GM12878 (cell line): ENCODE data around the gene CACNG8. TPM values are rescaled to one million over a fixed set of nuclear protein-coding genes. Genes with fewer than 3 reads are reported as not detected.

Experiments used
- ATAC-seq: fragments of 200-7000 bp; cut with Tn5 transposase; 3 replicates; pipeline ENCODE4 v1.9.1; 2020; ENCODE audit warnings: mild to moderate bottlenecking, moderate library complexity
- BruUV-seq: library from RNA; stranded (reverse); fragments of 400-500 nt; replicated peaks from 2 replicates; lab custom pipeline; 2021; lab: Mats Ljungman, UMichigan
- CTCF ChIA-PET: fragments of 300-600 bp; sonication (Branson Sonifier 250); formaldehyde crosslinking; extraction: SDS; loops from one replicate; lab custom pipeline; 2021; ENCODE audit warnings: inconsistent platforms; lab: Yijun Ruan, JAX
- POLR2A ChIA-PET: fragments of 350-600 bp; formaldehyde crosslinking; extraction: SDS; loops from one replicate; lab custom pipeline; 2021; ENCODE audit warnings: inconsistent platforms; lab: Charles Lee
- RAD21 ChIA-PET: fragments of 300-600 bp; sonication (Branson Sonifier 250); formaldehyde crosslinking; loops from one replicate; lab custom pipeline; 2023; ENCODE audit warnings: antibody characterized with exemption; ENCODE audit not compliant: unreplicated experiment; lab: Charles Lee
- SMC1A ChIA-PET: fragments of 300-600 bp; sonication (Branson Sonifier 250); formaldehyde crosslinking; loops from one replicate; lab custom pipeline; 2023; ENCODE audit not compliant: unreplicated experiment, uncharacterized antibody; lab: Charles Lee
- DNase-seq: peaks from one replicate; pipeline ENCODE4 v3.0.0-alpha.2; 2011; ENCODE audit warnings: low read depth, low spot score
- FAIRE-seq: peaks from 3 replicates; lab custom pipeline; 2011; peaks lifted over from hg19 to GRCh38; lab: Jason Lieb, UNC
- H2AFZ ChIP-seq: 2 replicates; pipeline ENCODE4 v1.6.0; 2011; ENCODE audit warnings: low read depth, low read length, control low read depth; ENCODE audit not compliant: control insufficient read depth
- H3K27ac ChIP-seq: 2 replicates; pipeline ENCODE4 v1.5.1; 2011; ENCODE audit warnings: control low read depth; ENCODE audit not compliant: control insufficient read depth, insufficient read depth
- H3K27me3 ChIP-seq, 2 experiments: replicated peaks in 1 of 2; 2 replicates each; pipeline versions ENCODE4 v1.6.0 to v1.6.1; 2011; ENCODE audit warnings: low read length in 1 of 2; ENCODE audit not compliant: control insufficient read depth in 2 of 2, insufficient read depth in 2 of 2
- H3K36me3 ChIP-seq, 2 experiments: 2 replicates each; pipeline ENCODE4 v1.5.1; 2011; ENCODE audit warnings: low read length in 1 of 2; ENCODE audit not compliant: control insufficient read depth in 2 of 2, insufficient read depth in 2 of 2
- H3K4me1 ChIP-seq: 2 replicates; pipeline ENCODE4 v1.6.1; 2011; ENCODE audit warnings: mild to moderate bottlenecking, low read length, moderate library complexity, mixed read lengths; ENCODE audit not compliant: control insufficient read depth, insufficient read depth
- H3K4me2 ChIP-seq: 2 replicates; pipeline ENCODE4 v1.6.0; 2011; ENCODE audit warnings: control low read depth; ENCODE audit not compliant: control insufficient read depth, insufficient read depth
- H3K4me3 ChIP-seq: fragments of 200-600 bp; sonication (generic); 2 replicates; pipeline ENCODE4 v1.5.1; 2016
- H3K79me2 ChIP-seq: 2 replicates; pipeline ENCODE4 v1.6.0; 2011; ENCODE audit warnings: low read length; ENCODE audit not compliant: control insufficient read depth, insufficient read depth
- H3K9ac ChIP-seq: 2 replicates; pipeline ENCODE4 v1.8.0; 2011; ENCODE audit warnings: low read length, control low read depth, mixed read lengths; ENCODE audit not compliant: control insufficient read depth, insufficient read depth
- H3K9me3 ChIP-seq: replicated peaks from 3 replicates; pipeline ENCODE4 v1.5.1; 2011; ENCODE audit warnings: mild to moderate bottlenecking, low read length; ENCODE audit not compliant: control insufficient read depth, insufficient read depth
- H4K20me1 ChIP-seq: 2 replicates; pipeline ENCODE4 v1.6.0; 2011; ENCODE audit not compliant: control insufficient read depth, insufficient read depth
- ATF2 ChIP-seq: IDR thresholded peaks from 2 replicates; pipeline ENCODE4 v1.6.1; 2012; ENCODE audit warnings: low read length, inconsistent platforms
- ATF7 ChIP-seq: fragments of 450-650 bp; IDR thresholded peaks from 2 replicates; pipeline ENCODE4 v1.6.1; 2016; ENCODE audit warnings: low read depth, mild to moderate bottlenecking
- CHD2 ChIP-seq: IDR thresholded peaks from 2 replicates; pipeline ENCODE4 v1.6.1; 2011; ENCODE audit warnings: low read depth, low read length, improper control_type of control experiment, borderline replicate concordance
- CHD4 ChIP-seq: fragments of 200-600 bp; sonication (generic); IDR thresholded peaks from 2 replicates; pipeline ENCODE4 v1.6.1; 2016; ENCODE audit warnings: mild to moderate bottlenecking
- EP300 ChIP-seq, 2 experiments: fragments of 150-350 bp in 1 of 2; IDR thresholded peaks; 2 replicates each; pipeline ENCODE4 v1.6.1; 2011 to 2012; ENCODE audit warnings: low read depth in 2 of 2, low read length in 2 of 2, borderline replicate concordance in 1 of 2, improper control_type of control experiment in 1 of 2, inconsistent platforms in 1 of 2; ENCODE audit not compliant: control insufficient read depth in 1 of 2
- ESRRA ChIP-seq: IDR thresholded peaks from 2 replicates; pipeline ENCODE4 v1.6.1; 2012; ENCODE audit warnings: mild to moderate bottlenecking, low read length, improper control_type of control experiment
- EZH2 ChIP-seq: IDR thresholded peaks from 2 replicates; pipeline ENCODE4 v1.6.1; 2012; ENCODE audit warnings: low read depth, mild to moderate bottlenecking, control low read depth, inconsistent platforms, low read length, borderline replicate concordance; ENCODE audit not compliant: control insufficient read depth
- FOXM1 ChIP-seq: IDR thresholded peaks from 2 replicates; pipeline ENCODE4 v1.6.1; 2012; ENCODE audit warnings: low read depth, mild to moderate bottlenecking, inconsistent platforms, low read length, moderate library complexity
- GABPA ChIP-seq: IDR thresholded peaks from 2 replicates; pipeline ENCODE4 v1.6.1; 2014; ENCODE audit warnings: antibody characterized with exemption, low read depth, mild to moderate bottlenecking, inconsistent platforms
- HSF1 ChIP-seq: fragments of 150-350 bp; IDR thresholded peaks from 2 replicates; pipeline ENCODE4 v1.6.1; 2014; ENCODE audit warnings: mild to moderate bottlenecking, low read depth, low read length
- PAX5 ChIP-seq: IDR thresholded peaks from 2 replicates; pipeline ENCODE4 v1.6.1; 2011; ENCODE audit warnings: low read depth, low read length, borderline replicate concordance
- PML ChIP-seq: IDR thresholded peaks from 2 replicates; pipeline ENCODE4 v1.6.1; 2012; ENCODE audit warnings: low read length, inconsistent platforms
- POU2F2 ChIP-seq: IDR thresholded peaks from 3 replicates; pipeline ENCODE4 v1.6.1; 2011; ENCODE audit warnings: low read depth, mild to moderate bottlenecking, low read length, borderline replicate concordance
- SMARCA5 ChIP-seq: fragments of 450-650 bp; IDR thresholded peaks from 2 replicates; pipeline ENCODE4 v1.6.1; 2017; ENCODE audit warnings: mild to moderate bottlenecking
- SPI1 ChIP-seq: IDR thresholded peaks from 2 replicates; pipeline ENCODE4 v1.6.1; 2011; ENCODE audit warnings: low read depth, mild to moderate bottlenecking, low read length, moderate library complexity, borderline replicate concordance; ENCODE audit not compliant: insufficient read depth
- ZNF622 ChIP-seq: fragments of 450-650 bp; IDR thresholded peaks from 2 replicates; pipeline ENCODE4 v1.6.1; 2017; ENCODE audit warnings: mild to moderate bottlenecking, inconsistent platforms
- ZNF687 ChIP-seq: fragments of 450-650 bp; IDR thresholded peaks from 2 replicates; pipeline ENCODE4 v1.6.1; 2017; ENCODE audit warnings: mild to moderate bottlenecking, moderate library complexity
- ZSCAN29 ChIP-seq: fragments of 450-650 bp; IDR thresholded peaks from 2 replicates; pipeline ENCODE4 v1.6.1; 2017; ENCODE audit warnings: mild to moderate bottlenecking, moderate library complexity
- WGBS: methylation state at CpG from one replicate; pipeline ENCODE4 v1.1.6; 2016; ENCODE audit warnings: low lambda C conversion rate; ENCODE audit not compliant: insufficient replicate concordance, insufficient coverage; ENCODE audit errors: missing lambda C conversion rate; 5-methylcytosine and 5-hydroxymethylcytosine counted together
- in situ Hi-C: fragments of 300-500 bp; cut with MboI; formaldehyde crosslinking; loops from 9 replicates; pipeline ENCODE4 v1.14.3; 2018; ENCODE audit warnings: mixed read lengths
- intact Hi-C: fragments of 100-400 bp; cut with micrococcal nuclease; formaldehyde crosslinking; loops from one replicate; pipeline ENCODE4 v1.14.2; 2022; ENCODE audit not compliant: unreplicated experiment
- polyA plus RNA-seq, 11 experiments: library from polyadenylated mRNA; depleted of rRNA in 4 of 11; unstranded in 6 of 11; stranded (reverse) in 5 of 11; fragments of >200 nt; fragmentation: Nextera tagmentation in 4 of 11; fragmentation: Illumina TruSeq in 1 of 11; extraction: Ambion mirVana in 4 of 11; extraction: Trizol in 1 of 11; gene quantifications; 1 replicate in 1 of 11; 2 replicates in 10 of 11; pipeline versions ENCODE4 v1.2.1 to v1.2.3, GENCODE V29; 2011 to 2016; ENCODE audit warnings: inconsistent platforms in 2 of 11, missing spikeins in 2 of 11, low read depth in 1 of 11
- total RNA-seq, 4 experiments: library from RNA; depleted of rRNA in 3 of 4; stranded (reverse); fragments of >200 nt in 3 of 4; fragmentation: Illumina TruSeq in 1 of 4; extraction: Trizol in 1 of 4; gene quantifications; 2 replicates each; pipeline versions ENCODE4 v1.2.1 to v1.2.3, GENCODE V29; 2013 to 2021

CACNG8 gene
- total and polyA plus RNA-seq, 10 of the 15 experiments (the other 5 are each of a cell fraction or from before 2014, with no cell fraction given): not detected

- FAIRE-seq: no peak
- no peaks in the 10 kb centered on the region; the same call in 2 of the 3 replicates for H3K9me3 ChIP-seq
- H3K36me3 ChIP-seq: no peaks in the 10 kb centered on the region
- DNase-seq: no peak
- BruUV-seq: no TSS peak
- ChIA-PET SMC1A (interaction anchor here (1.1 to 1.4 kb wide), 2 partner anchors 232 to 600 kb away, joined by 3 read pairs; no protein-coding TSS in a partner anchor), POLR2A (interaction anchor here (0.7 kb wide), 1 partner anchor 11 kb away, joined by 6 read pairs; no protein-coding TSS in a partner anchor), CTCF (interaction anchor here (1.2 to 2.4 kb wide), 5 partner anchors 13 to 829 kb away, joined by 3 to 16 read pairs (median 10); no protein-coding TSS in a partner anchor), RAD21 (interaction anchor here (2.9 kb wide), 1 partner anchor 599 kb away, joined by 13 read pairs; no protein-coding TSS in a partner anchor)
- intact Hi-C loops: loop anchor here (10.0 kb wide), 1 partner anchor 600 kb away; no protein-coding TSS in a partner anchor
- no peak for ATAC-seq
- 59% methylated on average over 9 of the region's 9 CpGs for WGBS
- TF ChIP-seq CHD2 (no peak), GABPA (no peak), SPI1 (no peak), ZSCAN29 (no peak), POU2F2 (no peak), PML (no peak), EZH2 (no peak), SMARCA5 (no peak), ZNF622 (no peak), HSF1 (no peak), ATF2 (no peak), FOXM1 (no peak), ZNF687 (no peak), PAX5 (no peak), EP300 (IDR thresholded peaks at IDR 0.05; ENCODE audit: borderline replicate concordance in 1 of 2, control insufficient read depth in 1 of 2, low read depth in 2 of 2, low read length in 2 of 2) (no peak), ATF7 (no peak), ESRRA (no peak), CHD4 (no peak)
- no peaks in the 10 kb centered on the region for H3K79me2 ChIP-seq
- in situ Hi-C loops: loop anchor here (10.0 kb wide), 2 partner anchors 600 to 830 kb away; partner anchors contain the start of gene ZNF665
- H2AFZ ChIP-seq: no peak overlapping the region
- H4K20me1 ChIP-seq: no peaks in the 10 kb centered on the region
- no peaks in the 10 kb centered on the region for H3K27me3 ChIP-seq
- H3K4me3 ChIP-seq: no peak overlapping the region
- no peak overlapping the region for H3K9ac ChIP-seq
- H3K27ac ChIP-seq: no peak overlapping the region
- no peak overlapping the region for H3K4me2 ChIP-seq
- no peaks in the 10 kb centered on the region for H3K4me1 ChIP-seq
Measured at GRCh38 chr19:54024660-54025059, 61.9 kb downstream of the CACNG8 start.
